HG03342 (cell line): ENCODE results near the gene CNNM1.

Source experiments
- ATAC-seq: cut with Tn5 transposase; IDR thresholded peaks from one replicate; pipeline ENCODE4 v1.9.1; 2021; ENCODE audit warnings: mild to moderate bottlenecking, moderate library complexity; ENCODE audit not compliant: unreplicated experiment

Gene CNNM1

GRCh38 chr10:99370993-99371392, 41.8 kb downstream of the CNNM1 start:
- ATAC-seq: peak; percentile 80

GRCh38 chr10:99372546-99373271, 43.6 kb downstream of the CNNM1 start:
- ATAC-seq: no peak

- no peak for ATAC-seq
Measured at GRCh38 chr10:99374526-99374925, 45.4 kb downstream of the CNNM1 start.

GRCh38 chr10:99374972-99375371, 45.8 kb downstream of the CNNM1 start:
- ATAC-seq: no peak

- no peak for ATAC-seq
Measured at GRCh38 chr10:99375426-99375825, 46.3 kb downstream of the CNNM1 start.

- no peak for ATAC-seq
Measured at GRCh38 chr10:99382176-99382575, 53.0 kb downstream of the CNNM1 start.

- no peak for ATAC-seq
Measured at GRCh38 chr10:99387071-99387470, 57.9 kb downstream of the CNNM1 start.

- no peak for ATAC-seq
Measured at GRCh38 chr10:99387541-99387940, 58.4 kb downstream of the CNNM1 start.

- ATAC-seq: no peak
Measured at GRCh38 chr10:99389729-99390480, 60.7 kb downstream of the CNNM1 start.

- ATAC-seq: no peak
Measured at GRCh38 chr10:99391346-99391745, 62.2 kb downstream of the CNNM1 start.

- no peak for ATAC-seq
Measured at GRCh38 chr10:99393036-99393435, 63.9 kb downstream of the CNNM1 start.

- ATAC-seq: no peak
Measured at GRCh38 chr10:99393683-99394082, 64.5 kb downstream of the CNNM1 start.

- ATAC-seq: no peak
Measured at GRCh38 chr10:99394256-99394655, 65.1 kb downstream of the CNNM1 start.

- no peak for ATAC-seq
Measured at GRCh38 chr10:99394761-99395386, 65.7 kb downstream of the CNNM1 start.

- ATAC-seq: no peak
Measured at GRCh38 chr10:99395750-99396445, 66.7 kb downstream of the CNNM1 start.

GRCh38 chr10:99396471-99396870, 67.3 kb downstream of the CNNM1 start:
- ATAC-seq: no peak

GRCh38 chr10:99399664-99400063, 70.5 kb downstream of the CNNM1 start:
- no peak for ATAC-seq

- ATAC-seq: peak; percentile 84
Measured at GRCh38 chr10:99403674-99404073, 74.5 kb downstream of the CNNM1 start.

- no peak for ATAC-seq
Measured at GRCh38 chr10:99406149-99406548, 77.0 kb downstream of the CNNM1 start.

- ATAC-seq: no peak
Measured at GRCh38 chr10:99410146-99410545, 81.0 kb downstream of the CNNM1 start.

- ATAC-seq: no peak
Measured at GRCh38 chr10:99410876-99411275, 81.7 kb downstream of the CNNM1 start.
